ENCODE results near the gene JSRP1. TPM values are rescaled to one million over a fixed set of nuclear protein-coding genes. Genes with fewer than 3 reads are reported as not detected.

Gene JSRP1
- total and polyA plus RNA-seq, 8 donors = 0.20 to 1.1 (median 0.53) TPM; not detected in 1

- ATAC-seq (no peak), DNase-seq (no peak)
- intact Hi-C loops (cut with DNase I) = no loop called here
- Histone ChIP-seq H3K36me3 (peaks cover 0 to 100% of the 10 kb centered on the region in 2 donors), H3K4me3 (no peak overlapping the region), H3K27me3 (no peaks in the 10 kb centered on the region), H3K4me1 (no peaks in the 10 kb centered on the region), H3K27ac (no peak overlapping the region), H3K9me3 (no peaks in the 10 kb centered on the region)
- no peak for TF ChIP-seq CTCF (IDR thresholded peaks at IDR 0.05)
These were observed 29.3 kb downstream of the JSRP1 start for GRCh38 chr19:2226840-2227360.

- DNase-seq (no peak), ATAC-seq (no peak)
- intact Hi-C loops (cut with DNase I) = no loop called here
- H3K27ac ChIP-seq = no peak overlapping the region
- no peaks in the 10 kb centered on the region for H3K27me3 ChIP-seq
- H3K4me3 ChIP-seq = no peak overlapping the region
- H3K9me3 ChIP-seq = no peaks in the 10 kb centered on the region
- H3K36me3 ChIP-seq = peaks cover 0 to 100% of the 10 kb centered on the region in 2 donors
- no peak for TF ChIP-seq CTCF (IDR thresholded peaks at IDR 0.05)
- H3K4me1 ChIP-seq = no peaks in the 10 kb centered on the region
These were observed 30.0 kb downstream of the JSRP1 start for GRCh38 chr19:2226051-2226839.

- Histone ChIP-seq H3K4me3 (no peak overlapping the region), H3K27ac (no peak overlapping the region), H3K9me3 (no peaks in the 10 kb centered on the region), H3K36me3 (peaks cover 0 to 100% of the 10 kb centered on the region in 2 donors), H3K4me1 (no peaks in the 10 kb centered on the region), H3K27me3 (no peaks in the 10 kb centered on the region)
- no peak for ATAC-seq
- intact Hi-C loops (cut with DNase I) = no loop called here
- TF ChIP-seq CTCF (IDR thresholded peaks at IDR 0.05) = no peak
- DNase-seq = no peak
These were observed 30.7 kb downstream of the JSRP1 start for GRCh38 chr19:2225415-2226050.

GRCh38 chr19:2224754-2225349, 31.4 kb downstream of the JSRP1 start:
- no peak overlapping the region for H3K27ac ChIP-seq
- intact Hi-C loops (cut with DNase I) = no loop called here
- ATAC-seq = no peak
- H3K4me1 ChIP-seq = no peaks in the 10 kb centered on the region
- no peak for DNase-seq
- peaks cover 0 to 100% of the 10 kb centered on the region in 2 donors for H3K36me3 ChIP-seq
- H3K27me3 ChIP-seq = no peaks in the 10 kb centered on the region
- TF ChIP-seq CTCF (IDR thresholded peaks at IDR 0.05) = no peak
- no peaks in the 10 kb centered on the region for H3K9me3 ChIP-seq
- no peak overlapping the region for H3K4me3 ChIP-seq

- TF ChIP-seq CTCF (IDR thresholded peaks at IDR 0.05) = no peak
- intact Hi-C loops (cut with DNase I) = no loop called here
These were observed 32.3 kb downstream of the JSRP1 start for GRCh38 chr19:2223959-2224358.

More at GRCh38 chr19:2223959-2224358, 32.3 kb downstream of the JSRP1 start:
- no peak overlapping the region for H3K27ac ChIP-seq
- no peaks in the 10 kb centered on the region for H3K9me3 ChIP-seq
- ATAC-seq = no peak
- DNase-seq = no peak
- no peaks in the 10 kb centered on the region for H3K4me1 ChIP-seq
- H3K4me3 ChIP-seq = no peak overlapping the region
- H3K27me3 ChIP-seq = no peaks in the 10 kb centered on the region
- H3K36me3 ChIP-seq = peaks cover 0 to 100% of the 10 kb centered on the region in 2 donors
